Keratinocyte (primary cell): ENCODE data around the gene GPBP1.

Source experiments
- EZH2 ChIP-seq: IDR thresholded peaks from one replicate; pipeline ENCODE4 v1.6.1; 2012; ENCODE audit warnings: inconsistent platforms, mild to moderate bottlenecking, low read length, moderate library complexity
- TF ChIP-seq, protein P1 (sequence below), 3 experiments: IDR thresholded peaks in 1 of 3; conservative IDR thresholded peaks in 1 of 3; optimal IDR thresholded peaks in 1 of 3; 2 replicates in 2 of 3; 3 replicates in 1 of 3; pipeline versions ENCODE3 to v1.5.1; 2011; ENCODE audit warnings: low read length in 3 of 3, mild to moderate bottlenecking in 3 of 3, moderate library complexity in 2 of 3, control low read depth in 1 of 3, inconsistent platforms in 1 of 3; ENCODE audit not compliant: insufficient read depth in 2 of 3; ENCODE audit errors: extremely low read depth in 1 of 3

DNA sequence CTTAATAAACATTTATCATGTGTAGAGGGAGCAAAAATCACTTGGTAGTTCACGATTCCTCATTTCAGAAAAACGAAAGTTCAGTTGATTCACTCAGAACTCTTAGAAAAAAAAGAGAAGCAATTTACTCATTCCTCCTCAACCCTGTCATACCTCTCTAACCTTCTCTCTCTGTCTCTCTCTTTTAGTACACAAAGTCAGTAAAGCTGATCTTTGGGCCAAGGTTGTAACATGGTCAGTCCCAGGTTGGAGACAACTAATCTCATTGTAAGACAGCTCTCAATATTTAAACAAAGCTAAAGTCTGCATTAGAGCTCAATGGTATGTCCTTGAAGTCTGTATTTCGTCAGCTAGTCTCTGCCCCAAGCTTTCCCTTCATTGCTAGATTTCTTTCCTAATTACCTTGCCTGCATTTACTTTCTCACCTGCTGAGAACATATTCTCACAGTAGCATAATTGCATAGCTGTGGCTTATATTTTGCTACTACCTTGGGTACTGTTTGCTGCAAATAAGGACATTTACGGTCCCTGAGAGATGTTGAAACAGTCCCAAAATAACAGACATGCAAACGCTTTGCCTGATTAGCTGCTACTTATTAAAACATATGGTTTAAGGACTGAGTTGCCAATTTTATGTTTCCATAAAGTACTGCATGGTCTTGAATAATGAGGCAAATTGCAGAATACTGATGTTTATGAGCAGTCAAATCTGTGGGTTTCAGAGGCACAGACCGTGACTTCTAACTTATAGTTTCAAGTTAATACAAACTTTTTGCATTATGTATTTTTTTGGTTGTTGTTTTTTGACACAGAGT is 138.3 kb downstream of the GPBP1 start:
- TF ChIP-seq, protein P1, sequence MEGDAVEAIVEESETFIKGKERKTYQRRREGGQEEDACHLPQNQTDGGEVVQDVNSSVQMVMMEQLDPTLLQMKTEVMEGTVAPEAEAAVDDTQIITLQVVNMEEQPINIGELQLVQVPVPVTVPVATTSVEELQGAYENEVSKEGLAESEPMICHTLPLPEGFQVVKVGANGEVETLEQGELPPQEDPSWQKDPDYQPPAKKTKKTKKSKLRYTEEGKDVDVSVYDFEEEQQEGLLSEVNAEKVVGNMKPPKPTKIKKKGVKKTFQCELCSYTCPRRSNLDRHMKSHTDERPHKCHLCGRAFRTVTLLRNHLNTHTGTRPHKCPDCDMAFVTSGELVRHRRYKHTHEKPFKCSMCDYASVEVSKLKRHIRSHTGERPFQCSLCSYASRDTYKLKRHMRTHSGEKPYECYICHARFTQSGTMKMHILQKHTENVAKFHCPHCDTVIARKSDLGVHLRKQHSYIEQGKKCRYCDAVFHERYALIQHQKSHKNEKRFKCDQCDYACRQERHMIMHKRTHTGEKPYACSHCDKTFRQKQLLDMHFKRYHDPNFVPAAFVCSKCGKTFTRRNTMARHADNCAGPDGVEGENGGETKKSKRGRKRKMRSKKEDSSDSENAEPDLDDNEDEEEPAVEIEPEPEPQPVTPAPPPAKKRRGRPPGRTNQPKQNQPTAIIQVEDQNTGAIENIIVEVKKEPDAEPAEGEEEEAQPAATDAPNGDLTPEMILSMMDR (optimal IDR thresholded peaks at IDR 0.05 in 1 of 3, IDR thresholded peaks at IDR 0.05 in 1 of 3, conservative IDR thresholded peaks at IDR 0.05 in 1 of 3; ENCODE audit: extremely low read depth in 1 of 3, insufficient read depth in 2 of 3, low read length in 3 of 3) = no peak
- TF ChIP-seq EZH2 = no peak
